Measurements from ENCODE around the gene HAGHL. TPM values are rescaled to one million over a fixed set of nuclear protein-coding genes. Genes with fewer than 3 reads are reported as not detected.
"Not testable (repeated sequence)": the region's sequence is repeated elsewhere in the genome, so short reads cannot be mapped to it uniquely, and the experiment has no call there.

The HAGHL gene
- total RNA-seq, 2 donors from 2014 or later = 7.7 to 10.1 TPM

DNA sequence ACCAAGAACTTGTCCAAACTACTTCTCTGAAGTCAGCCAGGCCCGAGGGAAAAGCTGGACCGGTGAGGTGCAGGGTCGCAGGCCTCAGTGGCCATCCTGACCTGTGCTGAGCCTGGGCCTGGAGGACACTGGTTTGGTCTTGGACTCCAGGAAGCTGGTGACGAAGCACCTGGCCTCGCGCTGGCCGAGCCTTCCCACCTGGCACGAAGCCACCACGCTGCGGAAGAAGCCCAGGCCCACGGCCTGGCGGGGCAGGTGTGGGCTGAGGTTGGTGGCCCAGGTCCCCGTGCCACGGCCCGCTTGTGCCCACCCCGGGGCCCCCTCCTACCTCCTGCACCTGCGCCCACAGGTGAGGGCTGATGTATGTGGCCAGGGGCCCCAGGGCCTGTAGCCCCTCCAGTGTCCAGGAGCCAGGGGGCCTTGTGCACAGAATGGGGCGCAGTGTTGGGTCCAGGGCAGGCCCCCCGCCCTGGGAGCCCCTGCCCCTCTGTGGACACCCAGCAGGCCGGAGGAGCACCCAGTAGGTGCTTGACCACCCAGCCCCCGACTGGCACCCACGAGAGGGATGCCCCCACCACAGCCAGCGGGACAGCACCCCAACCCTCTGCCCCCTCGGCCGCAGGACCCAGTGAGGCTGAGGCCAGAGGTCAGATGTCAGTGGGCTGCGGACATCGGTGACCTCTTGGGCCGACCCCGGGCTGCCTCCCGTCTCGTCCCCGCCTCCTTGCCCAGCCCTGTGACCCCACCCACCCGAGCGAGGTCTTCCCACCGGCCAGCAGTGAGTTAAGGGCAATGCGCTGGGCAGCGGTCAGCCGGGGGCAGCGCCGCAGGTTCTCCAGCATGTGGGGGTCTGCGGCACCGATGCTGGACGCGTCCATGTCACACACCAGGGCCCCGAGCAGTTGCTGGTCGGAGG lies 47.4 kb downstream of the HAGHL start:
- TF ChIP-seq POLR2AphosphoS5 (IDR thresholded peaks at IDR 0.05) (no peak), POLR2A (IDR thresholded peaks at IDR 0.05) (no peak)
- TF ChIP-seq, protein P1, sequence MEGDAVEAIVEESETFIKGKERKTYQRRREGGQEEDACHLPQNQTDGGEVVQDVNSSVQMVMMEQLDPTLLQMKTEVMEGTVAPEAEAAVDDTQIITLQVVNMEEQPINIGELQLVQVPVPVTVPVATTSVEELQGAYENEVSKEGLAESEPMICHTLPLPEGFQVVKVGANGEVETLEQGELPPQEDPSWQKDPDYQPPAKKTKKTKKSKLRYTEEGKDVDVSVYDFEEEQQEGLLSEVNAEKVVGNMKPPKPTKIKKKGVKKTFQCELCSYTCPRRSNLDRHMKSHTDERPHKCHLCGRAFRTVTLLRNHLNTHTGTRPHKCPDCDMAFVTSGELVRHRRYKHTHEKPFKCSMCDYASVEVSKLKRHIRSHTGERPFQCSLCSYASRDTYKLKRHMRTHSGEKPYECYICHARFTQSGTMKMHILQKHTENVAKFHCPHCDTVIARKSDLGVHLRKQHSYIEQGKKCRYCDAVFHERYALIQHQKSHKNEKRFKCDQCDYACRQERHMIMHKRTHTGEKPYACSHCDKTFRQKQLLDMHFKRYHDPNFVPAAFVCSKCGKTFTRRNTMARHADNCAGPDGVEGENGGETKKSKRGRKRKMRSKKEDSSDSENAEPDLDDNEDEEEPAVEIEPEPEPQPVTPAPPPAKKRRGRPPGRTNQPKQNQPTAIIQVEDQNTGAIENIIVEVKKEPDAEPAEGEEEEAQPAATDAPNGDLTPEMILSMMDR (IDR thresholded peaks at IDR 0.05) = no peak
- H3K9me3 ChIP-seq = no peaks in the 10 kb centered on the region
- WGBS = 82% methylated on average over 39 of the region's 46 CpGs
- H3K27ac ChIP-seq = no peak overlapping the region
- no peaks in the 10 kb centered on the region for H3K4me1 ChIP-seq (replicated peaks)
- intact Hi-C loops (cut with DNase I) = no loop called here
- no peak overlapping the region for H3K4me3 ChIP-seq
- peaks cover 2% of the 10 kb centered on the region for H3K27me3 ChIP-seq (replicated peaks; ENCODE audit: insufficient read depth)
- no peak for DNase-seq (ENCODE audit: low spot score)
- no peaks in the 10 kb centered on the region for H3K36me3 ChIP-seq

DNA sequence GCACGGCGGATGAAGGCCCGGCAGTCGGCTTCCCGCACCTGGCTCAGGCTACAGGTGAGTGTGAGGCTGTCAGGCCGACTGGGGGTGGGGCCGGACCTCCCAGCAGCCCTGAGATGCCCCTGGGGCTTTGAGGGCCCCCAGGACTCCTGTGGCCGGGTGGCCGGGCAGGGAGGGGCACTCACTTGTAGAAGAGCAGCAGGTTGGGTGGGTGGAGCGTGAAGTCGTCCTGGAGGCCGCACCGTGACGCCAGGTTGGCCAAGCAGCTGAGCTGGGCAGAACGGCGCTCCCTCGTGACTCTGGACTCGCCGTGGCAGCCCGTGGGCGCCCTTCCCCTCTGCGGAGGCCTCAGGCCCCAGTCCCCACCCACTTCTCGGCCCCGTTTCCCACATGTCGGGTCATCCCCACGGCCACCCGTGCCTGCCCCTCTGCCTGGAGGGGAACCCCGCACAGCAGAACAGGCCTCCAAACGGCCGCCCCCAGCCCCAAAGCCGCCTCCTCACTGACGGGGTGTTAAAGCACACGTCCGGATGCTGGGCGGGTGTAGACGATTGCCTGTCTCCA lies 48.4 kb downstream of the HAGHL start:
- Histone ChIP-seq H3K36me3 (no peaks in the 10 kb centered on the region), H3K4me3 (no peak overlapping the region), H3K27me3 (replicated peaks; ENCODE audit: insufficient read depth) (peaks cover 2% of the 10 kb centered on the region), H3K4me1 (replicated peaks) (no peaks in the 10 kb centered on the region), H3K9me3 (no peaks in the 10 kb centered on the region), H3K27ac (no peak overlapping the region)
- TF ChIP-seq, protein P1 (IDR thresholded peaks at IDR 0.05) = no peak
- TF ChIP-seq POLR2A (IDR thresholded peaks at IDR 0.05) = no peak
- TF ChIP-seq POLR2AphosphoS5 (IDR thresholded peaks at IDR 0.05) = no peak
- intact Hi-C loops (cut with DNase I) = no loop called here
- 64% methylated on average over 34 of the region's 36 CpGs for WGBS
- DNase-seq (ENCODE audit: low spot score) = no peak

DNA sequence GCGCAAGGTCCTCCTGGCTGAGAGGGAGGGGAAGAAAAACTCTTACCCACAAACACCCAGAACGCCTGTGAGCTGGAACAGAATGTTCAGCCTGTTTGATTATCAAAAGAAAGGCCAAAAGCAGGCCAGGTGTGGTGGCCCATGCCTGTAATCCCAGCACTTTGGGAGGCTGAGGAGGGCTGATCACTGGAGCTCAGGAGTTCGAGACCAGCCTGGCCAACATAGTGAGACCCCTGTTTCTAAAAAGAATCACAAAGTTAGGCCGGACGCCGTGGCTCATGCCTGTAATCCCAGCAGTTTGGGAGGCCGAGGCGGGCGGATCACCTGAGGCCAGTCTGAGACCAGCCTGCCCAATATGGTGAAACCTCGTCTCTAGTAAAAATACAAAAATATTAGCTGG lies 49.4 kb downstream of the HAGHL start:
- WGBS = 85% methylated on average over 10 of the region's 10 CpGs
- H3K36me3 ChIP-seq; H3K4me1 ChIP-seq (replicated peaks); H3K9me3 ChIP-seq; intact Hi-C loops (cut with DNase I); DNase-seq (ENCODE audit: low spot score); H3K27me3 ChIP-seq (replicated peaks; ENCODE audit: insufficient read depth); H3K4me3 ChIP-seq; H3K27ac ChIP-seq: not testable (repeated sequence)

DNA sequence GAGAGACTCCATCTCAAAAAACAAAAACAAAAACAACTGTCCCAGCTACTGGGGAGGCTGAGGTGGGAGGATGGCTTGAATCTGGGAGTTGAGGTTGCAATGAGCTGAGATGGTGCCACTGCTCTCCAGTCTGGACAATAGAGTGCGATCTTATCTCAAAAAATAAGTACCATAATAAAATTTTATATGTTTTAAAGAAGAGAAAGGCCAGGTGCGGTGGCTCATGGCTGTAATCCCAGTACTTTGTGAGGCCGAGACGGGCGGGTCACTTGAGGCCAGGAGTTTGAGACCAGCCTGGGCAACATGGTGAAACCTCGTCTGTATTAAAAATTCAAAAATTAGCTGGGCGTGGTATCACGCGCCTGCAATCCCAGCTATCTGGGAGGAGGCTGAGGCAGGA lies 49.9 kb downstream of the HAGHL start:
- no peaks in the 10 kb centered on the region for H3K36me3 ChIP-seq
- intact Hi-C loops (cut with DNase I) = no loop called here
- whole genome bisulfite sequencing = 63% methylated on average over 9 of the region's 9 CpGs
- no peak overlapping the region for H3K27ac ChIP-seq
- no peaks in the 10 kb centered on the region for H3K9me3 ChIP-seq
- H3K4me1 ChIP-seq (replicated peaks) = no peaks in the 10 kb centered on the region
- TF ChIP-seq POLR2A (IDR thresholded peaks at IDR 0.05) = no peak
- TF ChIP-seq, protein P1 (IDR thresholded peaks at IDR 0.05) = no peak
- no peak for TF ChIP-seq POLR2AphosphoS5 (IDR thresholded peaks at IDR 0.05)
- no peak overlapping the region for H3K4me3 ChIP-seq
- DNase-seq (ENCODE audit: low spot score) = no peak
- H3K27me3 ChIP-seq (replicated peaks; ENCODE audit: insufficient read depth) = peaks cover 9% of the 10 kb centered on the region

DNA sequence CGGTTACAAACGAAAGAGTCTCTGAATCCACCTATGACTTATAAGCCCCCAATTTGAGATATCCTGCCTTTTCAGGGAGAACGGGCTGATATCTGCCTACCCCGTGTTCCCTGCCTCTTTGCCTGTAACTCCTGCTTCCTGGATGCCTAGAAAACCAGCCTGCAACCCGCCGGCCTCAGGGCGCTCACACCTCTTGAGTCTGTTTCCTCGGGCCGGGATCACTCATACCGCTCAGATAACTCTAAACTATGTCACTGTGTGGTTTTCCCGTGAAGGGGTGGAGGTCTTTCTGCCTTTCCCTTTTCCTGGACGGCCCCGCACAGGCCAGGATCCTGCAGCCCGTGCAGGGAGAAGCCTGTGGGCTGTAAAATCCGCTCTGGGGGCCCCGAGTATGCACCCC lies 50.9 kb downstream of the HAGHL start:
- intact Hi-C loops (cut with DNase I) = no loop called here
- Histone ChIP-seq H3K36me3 (no peaks in the 10 kb centered on the region), H3K4me3 (no peak overlapping the region), H3K9me3 (no peaks in the 10 kb centered on the region), H3K4me1 (replicated peaks) (no peaks in the 10 kb centered on the region), H3K27ac (no peak overlapping the region), H3K27me3 (replicated peaks; ENCODE audit: insufficient read depth) (peaks cover 12% of the 10 kb centered on the region)
- no peak for DNase-seq (ENCODE audit: low spot score)
- 36% methylated on average over 16 of the region's 16 CpGs for WGBS
- TF ChIP-seq POLR2A (IDR thresholded peaks at IDR 0.05) (no peak), POLR2AphosphoS5 (IDR thresholded peaks at IDR 0.05) (no peak)
- TF ChIP-seq, protein P1 (IDR thresholded peaks at IDR 0.05) = no peak

Measured in prostate gland (tissue), 2 donors.